ENCODE results near the gene TMEM14A. TPM values are rescaled to one million over a fixed set of nuclear protein-coding genes. Genes with fewer than 3 reads are reported as not detected.

Gene TMEM14A
- polyA plus RNA-seq, 1 donor (not counting 4 experiments of a cell fraction or from before 2014, with no cell fraction given): 44.2 TPM

GRCh38 chr6:52706001-52706400, 35.1 kb downstream of the TMEM14A start:
- dilution Hi-C loops (cut with MboI; ENCODE audit: extremely low pct_ligation_motif_present, low sequenced_read_pairs): no loop called here
- Histone ChIP-seq H4K20me1 (ENCODE audit: control insufficient read depth, extremely low read depth, insufficient read depth, low read length) (no peaks in the 10 kb centered on the region), H3K9ac (ENCODE audit: control insufficient read depth, extremely low read depth, insufficient read depth, low read length) (no peak overlapping the region), H3K36me3 (ENCODE audit: control insufficient read depth in 2 of 2, extremely low read depth in 1 of 2, insufficient read depth in 2 of 2, low read length in 2 of 2) (no peaks in the 10 kb centered on the region), H3K4me3 (ENCODE audit: control insufficient read depth in 2 of 3, extremely low read depth in 1 of 3, insufficient read depth in 2 of 3, low read depth in 1 of 3, low read length in 3 of 3) (no peak overlapping the region), H3K4me2 (ENCODE audit: control insufficient read depth, extremely low read depth, insufficient read depth, low read depth, low read length) (no peak overlapping the region), H3K27ac (ENCODE audit: control insufficient read depth, insufficient read depth, low read length) (no peak overlapping the region), H3K9me1 (ENCODE audit: control insufficient read depth, extremely low read depth, insufficient read depth, low read length) (no peaks in the 10 kb centered on the region), H3K79me2 (ENCODE audit: control insufficient read depth, insufficient read depth, low read length) (no peaks in the 10 kb centered on the region), H2AFZ (ENCODE audit: control insufficient read depth, low read length) (no peak overlapping the region), H3K27me3 (ENCODE audit: control insufficient read depth, extremely low read depth, insufficient read depth, low read length) (no peaks in the 10 kb centered on the region), H3K9me3 (ENCODE audit: control insufficient read depth, low read depth, low read length) (no peaks in the 10 kb centered on the region), H3K4me1 (ENCODE audit: control insufficient read depth, extremely low read depth, insufficient read depth, low read length) (no peaks in the 10 kb centered on the region)
- no peak for DNase-seq (ENCODE audit: low read depth, low spot score)
- no peak for TF ChIP-seq CTCF (optimal IDR thresholded peaks at IDR 0.05 in 1 of 3, IDR thresholded peaks at IDR 0.05 in 1 of 3, conservative IDR thresholded peaks at IDR 0.05 in 1 of 3; ENCODE audit: extremely low read depth in 1 of 3, insufficient read depth in 2 of 3, low read length in 3 of 3)
- no peak for TF ChIP-seq EZH2 (IDR thresholded peaks at IDR 0.05; ENCODE audit: low read length)
- no peak for FAIRE-seq

GRCh38 chr6:52707963-52708680, 37.2 kb downstream of the TMEM14A start:
- no peaks in the 10 kb centered on the region for H3K4me1 ChIP-seq (ENCODE audit: control insufficient read depth, extremely low read depth, insufficient read depth, low read length)
- no peak overlapping the region for H3K9ac ChIP-seq (ENCODE audit: control insufficient read depth, extremely low read depth, insufficient read depth, low read length)
- FAIRE-seq (no peak), DNase-seq (ENCODE audit: low read depth, low spot score) (no peak)
- TF ChIP-seq CTCF (optimal IDR thresholded peaks at IDR 0.05 in 1 of 3, IDR thresholded peaks at IDR 0.05 in 1 of 3, conservative IDR thresholded peaks at IDR 0.05 in 1 of 3; ENCODE audit: extremely low read depth in 1 of 3, insufficient read depth in 2 of 3, low read length in 3 of 3): no peak
- no peak for TF ChIP-seq EZH2 (IDR thresholded peaks at IDR 0.05; ENCODE audit: low read length)
- no peaks in the 10 kb centered on the region for H4K20me1 ChIP-seq (ENCODE audit: control insufficient read depth, extremely low read depth, insufficient read depth, low read length)
- no peak overlapping the region for H3K27ac ChIP-seq (ENCODE audit: control insufficient read depth, insufficient read depth, low read length)
- H3K4me2 ChIP-seq (ENCODE audit: control insufficient read depth, extremely low read depth, insufficient read depth, low read depth, low read length): no peak overlapping the region
- no peaks in the 10 kb centered on the region for H3K27me3 ChIP-seq (ENCODE audit: control insufficient read depth, extremely low read depth, insufficient read depth, low read length)
- no peaks in the 10 kb centered on the region for H3K79me2 ChIP-seq (ENCODE audit: control insufficient read depth, insufficient read depth, low read length)
- H3K36me3 ChIP-seq (ENCODE audit: control insufficient read depth in 2 of 2, extremely low read depth in 1 of 2, insufficient read depth in 2 of 2, low read length in 2 of 2): no peaks in the 10 kb centered on the region
- dilution Hi-C loops (cut with MboI; ENCODE audit: extremely low pct_ligation_motif_present, low sequenced_read_pairs): no loop called here
- no peak overlapping the region for H3K4me3 ChIP-seq (ENCODE audit: control insufficient read depth in 2 of 3, extremely low read depth in 1 of 3, insufficient read depth in 2 of 3, low read depth in 1 of 3, low read length in 3 of 3)
- no peaks in the 10 kb centered on the region for H3K9me1 ChIP-seq (ENCODE audit: control insufficient read depth, extremely low read depth, insufficient read depth, low read length)
- no peak overlapping the region for H2AFZ ChIP-seq (ENCODE audit: control insufficient read depth, low read length)
- no peaks in the 10 kb centered on the region for H3K9me3 ChIP-seq (ENCODE audit: control insufficient read depth, low read depth, low read length)

Data from keratinocyte (primary cell).